ENCODE data around the gene MCEMP1. TPM values are rescaled to one million over a fixed set of nuclear protein-coding genes. Genes with fewer than 3 reads are reported as not detected.

The MCEMP1 gene
- total RNA-seq, 1 donor from 2014 or later, result not detected

- DNase-seq (ENCODE audit: low spot score, unreplicated experiment), result no peak
- Mint-ChIP-seq H3K4me3 (ENCODE audit: low read depth) (no peak overlapping the region), H3K27ac (no peak overlapping the region), H3K4me1 (ENCODE audit: low read depth) (peaks cover 6% of the 10 kb centered on the region), H3K36me3 (ENCODE audit: insufficient read depth) (peaks cover 3% of the 10 kb centered on the region), H3K27me3 (peaks cover 22% of the 10 kb centered on the region), H3K9me3 (ENCODE audit: low read depth) (no peaks in the 10 kb centered on the region)
- no peak for TF ChIP-seq CTCF (IDR thresholded peaks at IDR 0.05; ENCODE audit: unreplicated experiment)
These were observed 26.7 kb upstream of the MCEMP1 start for GRCh38 chr19:7650148-7650547.

GRCh38 chr19:7652061-7652641 lies 24.7 kb upstream of the MCEMP1 start:
- Mint-ChIP-seq H3K9me3 (ENCODE audit: low read depth) (no peaks in the 10 kb centered on the region), H3K27ac (peak overlapping the region; percentile 82), H3K4me1 (ENCODE audit: low read depth) (peaks cover 6% of the 10 kb centered on the region), H3K4me3 (ENCODE audit: low read depth) (peak overlapping the region; percentile 59), H3K27me3 (peaks cover 30% of the 10 kb centered on the region), H3K36me3 (ENCODE audit: insufficient read depth) (no peaks in the 10 kb centered on the region)
- TF ChIP-seq CTCF (IDR thresholded peaks at IDR 0.05; ENCODE audit: unreplicated experiment), result peak; percentile 99
- DNase-seq (ENCODE audit: low spot score, unreplicated experiment), result peak; percentile 90

- Mint-ChIP-seq H3K27ac (no peak overlapping the region), H3K27me3 (peaks cover 41% of the 10 kb centered on the region), H3K36me3 (ENCODE audit: insufficient read depth) (no peaks in the 10 kb centered on the region), H3K4me3 (ENCODE audit: low read depth) (no peak overlapping the region), H3K4me1 (ENCODE audit: low read depth) (peaks cover 6% of the 10 kb centered on the region), H3K9me3 (ENCODE audit: low read depth) (no peaks in the 10 kb centered on the region)
- TF ChIP-seq CTCF (IDR thresholded peaks at IDR 0.05; ENCODE audit: unreplicated experiment), result no peak
- DNase-seq (ENCODE audit: low spot score, unreplicated experiment), result no peak
These were observed 22.5 kb upstream of the MCEMP1 start for GRCh38 chr19:7654401-7654800.

- H3K4me1 Mint-ChIP-seq (ENCODE audit: low read depth), result peaks cover 6% of the 10 kb centered on the region
- TF ChIP-seq CTCF (IDR thresholded peaks at IDR 0.05; ENCODE audit: unreplicated experiment), result no peak
- peaks cover 43% of the 10 kb centered on the region for H3K27me3 Mint-ChIP-seq
- H3K27ac Mint-ChIP-seq, result no peak overlapping the region
- no peak for DNase-seq (ENCODE audit: low spot score, unreplicated experiment)
- no peak overlapping the region for H3K4me3 Mint-ChIP-seq (ENCODE audit: low read depth)
- H3K9me3 Mint-ChIP-seq (ENCODE audit: low read depth), result no peaks in the 10 kb centered on the region
- H3K36me3 Mint-ChIP-seq (ENCODE audit: insufficient read depth), result no peaks in the 10 kb centered on the region
These were observed 21.3 kb upstream of the MCEMP1 start for GRCh38 chr19:7655581-7655980.

GRCh38 chr19:7657131-7657751 lies 19.6 kb upstream of the MCEMP1 start:
- Mint-ChIP-seq H3K4me3 (ENCODE audit: low read depth) (no peak overlapping the region), H3K27ac (no peak overlapping the region), H3K36me3 (ENCODE audit: insufficient read depth) (no peaks in the 10 kb centered on the region), H3K27me3 (peaks cover 42% of the 10 kb centered on the region), H3K4me1 (ENCODE audit: low read depth) (peaks cover 5% of the 10 kb centered on the region), H3K9me3 (ENCODE audit: low read depth) (no peaks in the 10 kb centered on the region)
- DNase-seq (ENCODE audit: low spot score, unreplicated experiment), result no peak
- no peak for TF ChIP-seq CTCF (IDR thresholded peaks at IDR 0.05; ENCODE audit: unreplicated experiment)
